GM12878 (cell line): Measurements from ENCODE around the gene LMAN1L. TPM values are rescaled to one million over a fixed set of nuclear protein-coding genes. Genes with fewer than 3 reads are reported as not detected.

Experiments
- CREB1 ChIP-seq: IDR thresholded peaks from 2 replicates; pipeline ENCODE4 v1.6.1; 2012; ENCODE audit warnings: low read depth, mild to moderate bottlenecking, inconsistent platforms
- CREM ChIP-seq: IDR thresholded peaks from 2 replicates; pipeline ENCODE4 v1.6.1; 2014; ENCODE audit warnings: antibody characterized with exemption, low read depth
- SREBF2 ChIP-seq: IDR thresholded peaks from 2 replicates; pipeline ENCODE4 v1.6.1; 2012; ENCODE audit warnings: mild to moderate bottlenecking, low read length
- ZBED1 ChIP-seq: IDR thresholded peaks from 2 replicates; pipeline ENCODE4 v1.6.1; 2016; ENCODE audit warnings: borderline replicate concordance
- polyA plus RNA-seq, 11 experiments: library from polyadenylated mRNA; depleted of rRNA in 4 of 11; unstranded in 6 of 11; stranded (reverse) in 5 of 11; fragments of >200 nt; fragmentation: Nextera tagmentation in 4 of 11; fragmentation: Illumina TruSeq in 1 of 11; extraction: Ambion mirVana in 4 of 11; extraction: Trizol in 1 of 11; gene quantifications; 1 replicate in 1 of 11; 2 replicates in 10 of 11; pipeline versions ENCODE4 v1.2.1 to v1.2.3, GENCODE V29; 2011 to 2016; ENCODE audit warnings: inconsistent platforms in 2 of 11, missing spikeins in 2 of 11, low read depth in 1 of 11
- total RNA-seq, 4 experiments: library from RNA; depleted of rRNA in 3 of 4; stranded (reverse); fragments of >200 nt in 3 of 4; fragmentation: Illumina TruSeq in 1 of 4; extraction: Trizol in 1 of 4; gene quantifications; 2 replicates each; pipeline versions ENCODE4 v1.2.1 to v1.2.3, GENCODE V29; 2013 to 2021
- TF ChIP-seq, protein P1 (sequence below): fragments of 450-650 bp; IDR thresholded peaks from 2 replicates; pipeline ENCODE4 v1.6.1; 2017; ENCODE audit warnings: antibody characterized with exemption, mild to moderate bottlenecking, moderate library complexity
- TF ChIP-seq, protein P2 (sequence below): IDR thresholded peaks from 2 replicates; pipeline ENCODE4 v1.6.1; 2012; ENCODE audit warnings: low read length, inconsistent platforms
- TF ChIP-seq, protein P3 (sequence below): fragments of 450-650 bp; formaldehyde crosslinking; IDR thresholded peaks from 2 replicates; pipeline ENCODE4 v1.4.0; 2022; ENCODE audit warnings: mild to moderate bottlenecking, moderate library complexity

The LMAN1L gene
- total and polyA plus RNA-seq, 10 of the 15 experiments (the other 5 are each of a cell fraction or from before 2014, with no cell fraction given) = not detected

DNA sequence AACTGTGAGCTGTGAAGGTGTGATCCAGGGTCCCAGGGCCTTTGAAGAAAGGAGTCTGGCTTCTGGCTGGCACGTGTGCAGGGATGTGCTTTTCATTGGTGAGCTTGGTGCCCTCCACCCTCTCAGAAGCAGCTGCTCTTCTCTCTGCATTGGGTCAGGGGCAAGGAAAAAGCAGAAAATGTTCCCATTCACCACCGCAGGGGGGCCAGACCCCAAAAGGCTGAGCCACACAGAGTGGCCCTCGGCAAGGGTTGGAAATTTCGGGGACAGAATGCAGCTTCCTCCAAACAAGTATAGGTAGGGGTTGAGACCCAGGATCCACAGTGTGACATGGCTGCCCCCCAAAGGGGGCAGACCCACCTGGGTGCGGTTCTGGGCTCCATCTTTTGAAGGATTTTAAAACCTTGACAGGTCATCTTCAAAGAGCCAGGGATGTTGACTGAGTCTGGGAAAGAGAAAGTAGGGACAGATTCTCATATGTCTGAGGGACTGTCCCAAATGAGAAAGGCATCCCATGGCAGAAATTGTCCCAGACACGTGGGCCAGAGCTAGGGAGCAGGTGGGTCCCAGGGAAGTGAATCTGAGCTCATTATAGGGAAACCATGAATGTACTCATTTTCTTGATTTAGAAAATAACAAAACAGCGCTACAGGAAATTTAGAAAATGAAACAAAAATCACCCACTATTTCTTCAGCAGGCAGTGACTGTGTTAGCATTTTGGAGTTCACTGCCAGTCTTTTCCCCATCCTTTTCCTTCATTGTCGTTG lies 28.0 kb upstream of the LMAN1L start (continued):
- TF ChIP-seq CREB1 = no peak
- TF ChIP-seq SREBF2 = no peak
- TF ChIP-seq, protein P1, sequence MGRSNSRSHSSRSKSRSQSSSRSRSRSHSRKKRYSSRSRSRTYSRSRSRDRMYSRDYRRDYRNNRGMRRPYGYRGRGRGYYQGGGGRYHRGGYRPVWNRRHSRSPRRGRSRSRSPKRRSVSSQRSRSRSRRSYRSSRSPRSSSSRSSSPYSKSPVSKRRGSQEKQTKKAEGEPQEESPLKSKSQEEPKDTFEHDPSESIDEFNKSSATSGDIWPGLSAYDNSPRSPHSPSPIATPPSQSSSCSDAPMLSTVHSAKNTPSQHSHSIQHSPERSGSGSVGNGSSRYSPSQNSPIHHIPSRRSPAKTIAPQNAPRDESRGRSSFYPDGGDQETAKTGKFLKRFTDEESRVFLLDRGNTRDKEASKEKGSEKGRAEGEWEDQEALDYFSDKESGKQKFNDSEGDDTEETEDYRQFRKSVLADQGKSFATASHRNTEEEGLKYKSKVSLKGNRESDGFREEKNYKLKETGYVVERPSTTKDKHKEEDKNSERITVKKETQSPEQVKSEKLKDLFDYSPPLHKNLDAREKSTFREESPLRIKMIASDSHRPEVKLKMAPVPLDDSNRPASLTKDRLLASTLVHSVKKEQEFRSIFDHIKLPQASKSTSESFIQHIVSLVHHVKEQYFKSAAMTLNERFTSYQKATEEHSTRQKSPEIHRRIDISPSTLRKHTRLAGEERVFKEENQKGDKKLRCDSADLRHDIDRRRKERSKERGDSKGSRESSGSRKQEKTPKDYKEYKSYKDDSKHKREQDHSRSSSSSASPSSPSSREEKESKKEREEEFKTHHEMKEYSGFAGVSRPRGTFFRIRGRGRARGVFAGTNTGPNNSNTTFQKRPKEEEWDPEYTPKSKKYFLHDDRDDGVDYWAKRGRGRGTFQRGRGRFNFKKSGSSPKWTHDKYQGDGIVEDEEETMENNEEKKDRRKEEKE = no peak
- TF ChIP-seq, protein P2, sequence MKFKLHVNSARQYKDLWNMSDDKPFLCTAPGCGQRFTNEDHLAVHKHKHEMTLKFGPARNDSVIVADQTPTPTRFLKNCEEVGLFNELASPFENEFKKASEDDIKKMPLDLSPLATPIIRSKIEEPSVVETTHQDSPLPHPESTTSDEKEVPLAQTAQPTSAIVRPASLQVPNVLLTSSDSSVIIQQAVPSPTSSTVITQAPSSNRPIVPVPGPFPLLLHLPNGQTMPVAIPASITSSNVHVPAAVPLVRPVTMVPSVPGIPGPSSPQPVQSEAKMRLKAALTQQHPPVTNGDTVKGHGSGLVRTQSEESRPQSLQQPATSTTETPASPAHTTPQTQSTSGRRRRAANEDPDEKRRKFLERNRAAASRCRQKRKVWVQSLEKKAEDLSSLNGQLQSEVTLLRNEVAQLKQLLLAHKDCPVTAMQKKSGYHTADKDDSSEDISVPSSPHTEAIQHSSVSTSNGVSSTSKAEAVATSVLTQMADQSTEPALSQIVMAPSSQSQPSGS = no peak
- no peak for TF ChIP-seq ZBED1
- TF ChIP-seq, protein P3, sequence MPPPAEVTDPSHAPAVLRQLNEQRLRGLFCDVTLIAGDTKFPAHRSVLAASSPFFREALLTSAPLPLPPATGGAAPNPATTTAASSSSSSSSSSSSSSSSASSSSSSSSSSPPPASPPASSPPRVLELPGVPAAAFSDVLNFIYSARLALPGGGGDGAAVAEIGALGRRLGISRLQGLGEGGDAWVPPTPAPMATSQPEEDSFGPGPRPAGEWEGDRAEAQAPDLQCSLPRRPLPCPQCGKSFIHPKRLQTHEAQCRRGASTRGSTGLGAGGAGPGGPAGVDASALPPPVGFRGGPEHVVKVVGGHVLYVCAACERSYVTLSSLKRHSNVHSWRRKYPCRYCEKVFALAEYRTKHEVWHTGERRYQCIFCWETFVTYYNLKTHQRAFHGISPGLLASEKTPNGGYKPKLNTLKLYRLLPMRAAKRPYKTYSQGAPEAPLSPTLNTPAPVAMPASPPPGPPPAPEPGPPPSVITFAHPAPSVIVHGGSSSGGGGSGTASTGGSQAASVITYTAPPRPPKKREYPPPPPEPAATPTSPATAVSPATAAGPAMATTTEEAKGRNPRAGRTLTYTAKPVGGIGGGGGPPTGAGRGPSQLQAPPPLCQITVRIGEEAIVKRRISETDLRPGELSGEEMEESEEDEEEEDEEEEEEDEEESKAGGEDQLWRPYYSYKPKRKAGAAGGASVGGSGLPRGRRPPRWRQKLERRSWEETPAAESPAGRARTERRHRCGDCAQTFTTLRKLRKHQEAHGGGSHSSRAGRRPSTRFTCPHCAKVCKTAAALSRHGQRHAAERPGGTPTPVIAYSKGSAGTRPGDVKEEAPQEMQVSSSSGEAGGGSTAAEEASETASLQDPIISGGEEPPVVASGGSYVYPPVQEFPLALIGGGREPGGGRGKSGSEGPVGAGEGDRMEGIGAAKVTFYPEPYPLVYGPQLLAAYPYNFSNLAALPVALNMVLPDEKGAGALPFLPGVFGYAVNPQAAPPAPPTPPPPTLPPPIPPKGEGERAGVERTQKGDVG (CRISPR knock-in tag) = no peak
- no peak for TF ChIP-seq CREM
